GM19452 (cell line): ENCODE results near the gene ATF6.
A peak's percentile ranks its signal among the peaks of the same experiment; 100 is the strongest.
"Not testable (repeated sequence)": the region's sequence is repeated elsewhere in the genome, so short reads cannot be mapped to it uniquely, and the experiment has no call there.

ENCODE experiments used
- ATAC-seq: cut with Tn5 transposase; IDR thresholded peaks from one replicate; pipeline ENCODE4 v1.9.1; 2021; ENCODE audit not compliant: unreplicated experiment

Gene ATF6

GRCh38 chr1:161766102-161766981 is at the start of gene ATF6:
Gene ATF6 (plus strand): TSS chr1:161766320. CDS start chr1:161766361, 41 bp downstream.
- ATAC-seq, result peak; percentile 66

DNA sequence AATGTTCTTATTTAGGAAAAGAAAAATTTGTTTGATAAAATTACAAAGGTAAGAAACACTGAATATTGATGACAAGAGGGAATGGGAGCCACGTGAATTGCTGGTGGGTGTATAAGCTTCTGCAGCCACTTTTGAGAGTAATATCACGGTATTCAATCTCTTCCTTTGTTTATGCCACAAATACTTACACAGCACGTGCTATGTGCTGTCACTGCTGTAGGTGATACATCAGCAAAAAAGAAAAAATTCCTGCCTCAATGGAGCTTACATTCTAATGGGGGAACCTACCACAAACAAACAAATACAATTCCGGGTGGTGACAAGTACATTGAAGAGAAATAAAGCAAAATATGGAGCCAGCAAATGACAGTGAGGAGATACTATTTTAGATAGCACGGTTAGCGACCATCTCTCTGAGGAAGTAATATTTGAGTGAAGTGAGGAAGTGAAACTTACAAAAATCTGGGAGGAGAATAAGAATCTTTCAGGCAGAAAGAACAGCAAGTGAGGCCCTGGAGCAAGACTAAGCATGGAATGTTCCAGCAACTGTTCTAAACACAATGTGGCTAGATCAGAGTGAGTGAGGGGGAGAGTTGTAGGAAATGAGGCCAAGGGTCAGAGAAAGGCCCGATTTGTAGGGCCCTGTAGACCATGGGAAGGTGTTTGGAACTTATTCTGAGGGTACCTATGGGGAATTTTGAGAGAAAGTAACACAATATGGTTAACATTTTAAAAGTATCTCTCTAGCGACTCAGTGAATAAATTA is 47.4 kb upstream of the ATF6 start:
- peak; percentile 61 for ATAC-seq

DNA sequence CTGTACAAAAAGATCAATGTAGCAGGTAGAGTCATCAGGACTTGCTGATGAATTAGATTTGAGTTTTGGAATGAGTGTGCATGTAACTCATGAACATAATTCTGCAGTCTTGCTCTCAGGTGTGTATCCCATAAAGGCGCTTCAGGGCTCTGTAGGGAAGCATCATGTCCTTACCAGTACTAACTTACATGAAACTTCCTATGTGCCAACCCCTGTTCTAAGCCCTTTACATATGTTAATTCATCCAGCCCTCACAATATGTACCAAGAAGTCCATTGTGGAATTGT is 46.9 kb upstream of the ATF6 start:
- peak; percentile 44 for ATAC-seq

GRCh38 chr1:161720422-161720821 is 45.7 kb upstream of the ATF6 start:
- no peak for ATAC-seq

DNA sequence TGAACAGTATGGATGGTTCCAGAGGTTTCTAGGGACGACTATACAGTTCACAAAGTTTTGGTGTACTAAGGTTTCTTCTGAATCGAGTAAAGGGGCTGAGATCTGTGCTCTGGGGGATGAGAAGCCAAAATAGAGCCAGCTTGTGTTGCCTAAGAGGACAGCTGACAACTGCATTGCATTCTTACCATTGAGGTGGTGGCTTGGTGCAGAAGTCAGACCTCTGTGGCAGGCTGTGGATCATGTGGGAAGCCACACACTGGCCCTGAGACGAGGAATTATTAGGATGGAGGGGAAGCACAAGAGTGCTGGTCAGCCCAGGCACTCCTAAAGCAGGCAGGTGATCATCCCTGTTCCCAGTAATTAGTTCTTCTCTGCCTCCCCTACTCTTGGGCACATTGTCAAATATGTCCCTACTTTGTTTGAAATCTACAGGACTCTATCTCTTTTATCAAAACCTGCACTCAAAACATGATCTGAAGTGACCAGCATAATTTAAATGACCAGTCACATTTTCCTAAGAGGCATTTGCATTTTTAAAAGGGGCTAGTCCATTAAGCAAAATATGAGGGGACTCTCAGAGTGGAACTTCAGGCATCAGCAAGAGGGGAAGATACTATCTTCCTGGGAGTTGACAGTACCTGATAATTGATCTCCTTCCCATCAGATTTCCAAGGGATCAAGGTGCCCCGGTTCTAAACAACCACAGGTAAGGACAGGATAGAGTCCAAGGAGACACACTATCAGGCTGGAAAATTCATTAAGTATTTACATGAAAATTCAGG is 45.0 kb upstream of the ATF6 start, which contains the start of gene FCRLB:
FCRLB (plus strand) TSS at position 589 of the 782 bp plus-strand sequence. CDS start 1,129 bp downstream, outside the sequence.
- ATAC-seq, result no peak

DNA sequence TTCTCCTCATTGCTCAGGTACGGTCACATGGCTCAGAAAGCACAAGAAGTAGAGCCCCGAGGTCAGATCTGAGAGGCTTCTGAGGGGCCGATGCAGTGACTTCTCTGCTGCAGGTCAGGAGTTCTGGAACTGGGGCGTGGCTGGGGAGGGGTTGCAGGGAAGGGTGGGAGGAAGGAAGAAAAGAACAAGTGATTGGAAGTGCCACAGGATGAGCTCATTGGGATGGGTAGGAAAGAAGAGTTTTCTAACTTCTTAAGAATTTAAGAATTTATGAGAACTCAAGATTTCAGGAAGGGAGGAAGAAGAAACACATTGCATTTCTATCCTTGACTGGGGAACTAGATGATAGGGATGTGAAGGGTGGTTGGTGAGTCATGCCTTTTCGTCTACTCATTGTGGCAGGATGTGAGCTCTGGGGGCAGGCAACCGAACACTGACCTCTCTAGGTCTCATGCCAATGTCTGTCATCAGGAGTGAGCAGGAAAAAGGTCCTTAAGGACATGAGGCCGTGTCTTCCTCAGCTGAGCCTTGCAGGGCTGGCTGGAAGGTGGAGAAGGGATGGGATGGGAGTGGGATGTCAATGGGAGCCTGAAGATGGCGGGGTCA is 44.3 kb upstream of the ATF6 start:
- ATAC-seq, result no peak

- ATAC-seq, result no peak
Measured at GRCh38 chr1:161722406-161722805, 43.7 kb upstream of the ATF6 start.

DNA sequence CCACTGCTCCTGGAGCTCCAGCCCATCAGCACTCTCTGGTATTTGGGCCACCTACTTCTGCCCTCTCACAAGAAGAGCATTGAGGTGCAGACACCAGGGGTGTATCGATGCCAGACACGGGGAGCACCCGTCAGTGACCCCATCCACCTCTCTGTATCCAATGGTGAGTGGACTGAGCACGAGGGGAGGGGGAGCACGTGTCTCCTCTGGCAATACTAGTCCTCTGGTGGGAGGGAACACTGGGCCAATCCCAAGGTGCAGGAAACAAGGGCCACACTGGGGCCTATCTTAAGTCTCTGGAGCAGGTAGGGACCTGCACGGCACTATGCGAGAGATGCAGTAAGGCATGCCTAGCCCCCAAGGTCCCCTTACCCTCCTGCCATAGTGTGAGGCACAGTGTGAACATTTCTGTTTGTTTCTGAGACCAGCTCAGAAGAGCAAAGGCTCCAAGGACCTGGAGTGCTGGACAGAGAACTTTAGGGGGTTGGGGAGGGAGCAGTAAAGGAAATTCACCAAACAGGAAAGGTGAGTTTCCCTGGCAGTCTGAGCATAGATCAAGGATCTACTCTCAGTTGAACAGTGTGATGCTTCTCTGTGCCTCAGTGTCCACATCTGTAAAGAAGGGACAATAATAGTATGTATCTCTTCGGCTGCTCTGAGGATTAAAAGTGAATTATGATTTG is 42.5 kb upstream of the ATF6 start:
- no peak for ATAC-seq

DNA sequence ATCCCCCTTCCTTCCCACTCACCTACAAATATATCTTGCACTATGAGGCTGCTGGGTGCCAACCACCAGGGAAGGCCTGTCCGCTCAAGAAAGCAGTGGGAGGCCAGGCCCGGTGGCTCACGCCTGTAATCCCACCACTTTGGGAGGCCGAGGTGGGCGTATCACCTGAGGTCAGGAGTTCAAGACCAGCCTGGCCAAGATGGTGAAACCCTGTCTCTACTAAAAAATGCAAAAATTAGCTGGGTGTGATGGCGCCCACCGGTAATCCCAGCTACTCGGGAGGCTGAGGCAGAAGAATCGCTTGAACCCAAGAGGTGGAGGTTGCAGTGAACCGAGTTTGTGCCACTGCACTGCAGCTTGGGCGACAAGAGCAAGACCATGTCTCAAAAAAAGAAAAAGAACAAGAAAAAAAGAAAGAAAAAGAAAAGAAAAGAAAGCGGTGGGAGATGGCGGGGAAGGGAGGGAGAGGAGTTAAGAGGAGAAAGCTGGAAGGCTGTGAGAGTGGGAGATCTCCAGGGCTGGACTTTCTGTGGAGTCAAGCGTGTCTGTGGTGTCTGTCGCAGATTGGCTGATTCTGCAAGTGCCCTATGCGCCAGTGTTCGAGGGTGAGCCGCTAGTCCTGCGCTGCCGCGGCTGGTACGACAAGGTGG is 40.7 kb upstream of the ATF6 start:
- ATAC-seq, result not testable (repeated sequence)

GRCh38 chr1:161725908-161726472 is 40.1 kb upstream of the ATF6 start:
- peak; percentile 22 for ATAC-seq

- peak; percentile 55 for ATAC-seq
Measured at GRCh38 chr1:161726473-161727255, 39.5 kb upstream of the ATF6 start.

DNA sequence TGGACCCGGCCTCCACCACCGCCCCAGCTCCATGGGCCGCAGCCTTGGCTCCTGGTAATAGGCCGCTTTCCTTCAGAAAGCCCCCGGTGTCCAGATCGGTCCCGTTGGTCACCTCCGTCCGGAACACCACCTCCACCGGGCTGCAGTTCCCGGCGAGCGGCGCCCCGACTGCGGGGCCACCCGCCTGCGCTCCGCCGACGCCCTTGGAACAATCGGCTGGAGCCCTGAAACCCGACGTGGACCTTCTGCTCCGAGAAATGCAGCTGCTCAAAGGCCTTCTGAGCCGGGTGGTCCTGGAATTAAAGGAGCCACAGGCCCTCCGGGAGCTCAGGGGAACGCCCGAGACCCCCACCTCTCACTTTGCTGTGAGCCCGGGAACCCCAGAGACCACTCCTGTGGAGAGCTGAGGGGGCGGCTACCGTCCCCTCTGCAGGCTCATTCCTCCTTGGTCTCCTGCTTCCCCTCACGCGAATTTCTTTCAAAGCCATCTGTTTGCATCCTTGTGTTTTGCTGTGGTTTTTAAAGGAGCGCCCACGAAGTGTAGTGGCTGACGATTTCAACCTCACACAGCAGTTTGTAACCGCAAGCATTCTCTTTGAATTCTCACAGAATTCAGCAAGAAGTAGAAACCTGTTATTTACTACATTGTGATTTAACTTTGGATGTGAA is 38.7 kb upstream of the ATF6 start:
- peak; percentile 11 for ATAC-seq

- no peak for ATAC-seq
Measured at GRCh38 chr1:161728376-161729226, 37.5 kb upstream of the ATF6 start.

- ATAC-seq, result no peak
Measured at GRCh38 chr1:161730050-161730564, 36.0 kb upstream of the ATF6 start.

DNA sequence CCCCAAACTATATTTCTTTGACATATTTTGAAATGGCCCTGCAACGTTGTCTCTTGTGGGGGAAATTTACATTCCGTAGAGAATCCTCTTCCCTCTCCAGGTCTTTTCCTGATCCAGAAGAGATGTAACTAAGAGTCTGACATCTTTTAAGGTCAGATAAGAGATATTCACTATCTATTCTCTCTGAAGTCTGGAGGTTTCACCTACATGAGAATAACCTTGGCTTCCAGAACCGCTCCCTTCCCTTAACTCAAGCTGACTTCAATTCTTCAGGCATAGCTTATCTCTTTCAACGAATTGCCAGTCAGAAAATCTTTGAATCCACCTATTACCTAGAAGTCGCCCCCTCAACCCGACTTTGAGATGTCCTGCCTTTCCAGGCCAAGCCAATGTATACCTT is 34.9 kb upstream of the ATF6 start:
- no peak for ATAC-seq

DNA sequence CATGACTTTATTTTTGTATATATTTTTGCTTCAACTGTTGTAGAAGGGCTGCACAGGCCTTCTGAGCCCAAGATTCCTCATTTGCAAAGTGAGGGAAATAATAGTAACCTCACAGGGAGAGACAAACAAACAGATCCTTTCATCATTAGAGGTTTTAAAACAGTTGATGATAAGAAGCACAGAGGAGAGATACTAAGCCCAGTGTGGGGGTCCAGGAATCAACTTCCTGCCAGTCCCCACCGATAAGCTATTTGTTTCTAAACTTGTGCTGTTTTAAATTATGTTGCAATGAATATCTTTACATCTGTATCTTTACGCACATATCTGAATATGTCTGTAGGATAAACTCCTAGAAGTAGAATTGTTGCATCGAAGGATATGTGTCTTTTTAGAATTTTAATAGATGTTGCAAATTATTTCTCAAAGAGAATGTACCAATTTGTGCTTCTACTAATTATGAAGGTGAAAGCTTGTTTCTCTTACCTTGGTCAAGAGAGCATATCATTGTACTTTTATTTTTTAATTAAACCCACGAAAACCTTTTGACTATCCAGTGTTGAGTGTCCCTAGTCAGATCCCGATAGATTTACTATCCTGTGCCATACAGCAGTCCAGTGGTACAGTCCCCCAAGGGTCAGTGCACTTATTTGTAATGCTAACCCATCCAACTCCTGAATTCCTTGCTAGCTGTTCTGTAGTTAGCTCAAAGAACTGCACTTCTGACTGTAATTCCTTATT is 34.0 kb upstream of the ATF6 start:
- no peak for ATAC-seq
